Activated CD4-positive, alpha-beta T cell treated with anti-CD3 and anti-CD28 coated beads, Interleukin-2, amount 10 ng/mL, durations not matched to agents 24 days and 14 days (primary cell): Measurements from ENCODE around the gene SLC39A13. TPM values are rescaled to one million over a fixed set of nuclear protein-coding genes. Genes with fewer than 3 reads are reported as not detected.

Source experiments
- DNase-seq: peaks from one replicate; pipeline ENCODE4 v3.0.0; 2022
- H3K27ac Mint-ChIP-seq: one replicate; pipeline ENCODE4 v1.8.0; 2022; ENCODE audit warnings: mild to moderate bottlenecking, mixed read lengths
- H3K27me3 Mint-ChIP-seq: one replicate; pipeline ENCODE4 v1.8.0; 2022; ENCODE audit warnings: mixed read lengths
- H3K36me3 Mint-ChIP-seq: one replicate; pipeline ENCODE4 v1.8.0; 2022; ENCODE audit warnings: low read depth, mild to moderate bottlenecking, mixed read lengths
- H3K4me1 Mint-ChIP-seq: one replicate; pipeline ENCODE4 v1.8.0; 2021; ENCODE audit warnings: mixed read lengths
- H3K4me3 Mint-ChIP-seq: one replicate; pipeline ENCODE4 v1.8.0; 2022; ENCODE audit warnings: mild to moderate bottlenecking, moderate library complexity, mixed read lengths
- H3K9me3 Mint-ChIP-seq: one replicate; pipeline ENCODE4 v1.8.0; 2021; ENCODE audit warnings: mixed read lengths
- intact Hi-C: fragments of 100-400 bp; cut with micrococcal nuclease; formaldehyde crosslinking; loops from one replicate; pipeline ENCODE4 v1.15.1; 2023
- total RNA-seq: library from RNA; stranded (reverse); gene quantifications from 2 replicates; pipeline ENCODE4 v1.2.3, GENCODE V29; 2022

SLC39A13 gene
- total RNA-seq, 1 donor from 2014 or later, result 13.3 TPM

DNA sequence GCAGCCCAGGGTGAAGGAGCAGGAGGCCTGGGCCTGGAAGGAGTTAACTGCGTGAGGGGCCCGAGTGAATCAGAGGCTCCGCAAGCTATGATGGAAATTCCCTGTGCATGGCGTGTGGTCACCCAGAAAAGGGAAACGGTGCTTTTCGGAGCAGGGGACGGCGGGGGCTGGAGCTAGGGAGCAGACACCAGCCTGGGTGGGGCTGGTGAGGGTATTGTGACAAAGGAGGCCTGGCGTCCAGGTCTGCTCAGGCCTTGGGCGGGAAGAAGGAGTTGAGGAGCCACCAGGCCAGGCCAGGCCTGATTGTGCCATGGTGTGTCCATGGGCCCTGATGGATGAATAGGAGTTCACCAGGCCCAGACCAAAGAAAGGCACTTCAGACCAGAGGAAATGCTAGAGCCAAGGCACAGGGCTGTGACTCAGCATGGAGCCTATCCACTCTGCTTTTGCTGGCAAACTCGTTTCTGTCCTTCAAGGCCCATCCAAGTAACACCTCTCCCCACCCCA is 17.3 kb upstream of the SLC39A13 start:
- Mint-ChIP-seq H3K27ac (no peak overlapping the region), H3K27me3 (no peaks in the 10 kb centered on the region), H3K36me3 (no peaks in the 10 kb centered on the region), H3K4me1 (peaks cover 19% of the 10 kb centered on the region), H3K9me3 (no peaks in the 10 kb centered on the region), H3K4me3 (no peak overlapping the region)
- intact Hi-C loops, result no loop called here
- DNase-seq, result no peak

DNA sequence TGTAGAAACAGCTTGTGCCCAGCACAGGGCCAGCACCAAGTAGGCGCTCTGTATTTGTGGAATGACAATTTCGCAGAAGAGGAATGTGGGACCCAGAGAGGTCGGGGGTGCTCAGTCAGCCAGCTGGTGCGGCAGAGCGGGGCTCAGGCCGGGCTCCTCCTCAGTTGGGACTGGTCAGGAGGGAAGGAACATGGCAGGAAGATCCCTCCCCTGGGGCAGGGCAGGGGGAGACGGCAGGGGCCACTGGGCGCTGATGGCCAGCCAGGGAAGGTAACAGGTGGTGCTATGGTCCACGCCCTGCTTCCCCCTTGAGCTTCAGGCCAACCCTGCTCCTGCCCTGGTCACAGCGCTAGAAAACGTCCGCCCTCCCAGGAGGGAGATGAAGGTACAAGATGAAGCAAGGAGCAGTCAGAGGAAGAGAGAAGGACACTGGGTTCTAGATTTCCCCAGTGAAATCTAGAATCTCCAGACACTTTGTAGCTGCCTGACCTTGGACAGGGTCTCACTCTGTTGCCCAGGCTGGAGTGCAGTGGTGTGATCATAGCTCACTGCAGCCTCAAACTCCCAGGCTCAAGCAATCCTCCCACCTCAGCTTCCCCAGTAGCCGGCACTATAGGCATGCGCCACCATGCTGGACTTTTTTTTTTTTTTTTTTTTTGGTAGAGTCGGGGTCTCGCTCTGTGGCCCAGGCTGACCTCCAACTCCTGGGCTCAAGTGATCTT is 16.5 kb upstream of the SLC39A13 start:
- H3K9me3 Mint-ChIP-seq, result no peaks in the 10 kb centered on the region
- H3K27me3 Mint-ChIP-seq, result no peaks in the 10 kb centered on the region
- H3K27ac Mint-ChIP-seq, result peak overlapping the region; percentile 4
- H3K4me3 Mint-ChIP-seq, result no peak overlapping the region
- peaks cover 19% of the 10 kb centered on the region for H3K4me1 Mint-ChIP-seq
- intact Hi-C loops, result no loop called here
- no peak for DNase-seq
- no peaks in the 10 kb centered on the region for H3K36me3 Mint-ChIP-seq

DNA sequence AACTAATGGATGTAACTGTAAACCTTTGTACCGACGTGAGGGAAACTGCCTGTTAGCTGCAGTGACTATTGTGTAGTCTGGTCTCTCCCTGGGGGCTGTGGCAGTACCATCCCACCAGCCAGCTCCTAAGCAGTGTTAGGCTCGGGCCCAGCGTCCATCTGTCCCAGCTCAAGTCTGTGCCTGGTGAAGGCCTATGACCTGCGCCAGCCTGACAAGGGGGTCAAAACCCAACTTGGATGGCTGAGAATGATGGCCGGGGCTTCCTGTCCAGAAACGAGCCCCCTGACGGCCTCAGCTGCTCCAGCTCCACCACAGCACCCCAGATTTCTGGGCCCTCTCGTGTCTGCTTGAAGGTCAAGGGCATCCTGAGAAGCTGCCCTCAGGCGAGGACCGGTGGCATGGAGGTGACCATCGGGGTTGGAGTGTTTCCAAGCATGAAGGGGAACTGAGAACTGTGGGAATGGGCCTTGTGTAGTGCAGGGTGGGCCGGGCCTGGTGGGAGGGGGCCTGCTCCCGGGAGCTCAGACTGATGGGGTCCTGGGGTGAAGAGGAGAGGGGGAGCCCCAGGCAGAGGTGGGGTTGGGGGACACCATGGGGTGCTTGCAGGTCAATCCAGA is 15.7 kb upstream of the SLC39A13 start:
- intact Hi-C loops, result no loop called here
- no peak for DNase-seq
- no peak overlapping the region for H3K4me3 Mint-ChIP-seq
- no peak overlapping the region for H3K27ac Mint-ChIP-seq
- no peaks in the 10 kb centered on the region for H3K36me3 Mint-ChIP-seq
- no peaks in the 10 kb centered on the region for H3K27me3 Mint-ChIP-seq
- peaks cover 21% of the 10 kb centered on the region for H3K4me1 Mint-ChIP-seq
- no peaks in the 10 kb centered on the region for H3K9me3 Mint-ChIP-seq

DNA sequence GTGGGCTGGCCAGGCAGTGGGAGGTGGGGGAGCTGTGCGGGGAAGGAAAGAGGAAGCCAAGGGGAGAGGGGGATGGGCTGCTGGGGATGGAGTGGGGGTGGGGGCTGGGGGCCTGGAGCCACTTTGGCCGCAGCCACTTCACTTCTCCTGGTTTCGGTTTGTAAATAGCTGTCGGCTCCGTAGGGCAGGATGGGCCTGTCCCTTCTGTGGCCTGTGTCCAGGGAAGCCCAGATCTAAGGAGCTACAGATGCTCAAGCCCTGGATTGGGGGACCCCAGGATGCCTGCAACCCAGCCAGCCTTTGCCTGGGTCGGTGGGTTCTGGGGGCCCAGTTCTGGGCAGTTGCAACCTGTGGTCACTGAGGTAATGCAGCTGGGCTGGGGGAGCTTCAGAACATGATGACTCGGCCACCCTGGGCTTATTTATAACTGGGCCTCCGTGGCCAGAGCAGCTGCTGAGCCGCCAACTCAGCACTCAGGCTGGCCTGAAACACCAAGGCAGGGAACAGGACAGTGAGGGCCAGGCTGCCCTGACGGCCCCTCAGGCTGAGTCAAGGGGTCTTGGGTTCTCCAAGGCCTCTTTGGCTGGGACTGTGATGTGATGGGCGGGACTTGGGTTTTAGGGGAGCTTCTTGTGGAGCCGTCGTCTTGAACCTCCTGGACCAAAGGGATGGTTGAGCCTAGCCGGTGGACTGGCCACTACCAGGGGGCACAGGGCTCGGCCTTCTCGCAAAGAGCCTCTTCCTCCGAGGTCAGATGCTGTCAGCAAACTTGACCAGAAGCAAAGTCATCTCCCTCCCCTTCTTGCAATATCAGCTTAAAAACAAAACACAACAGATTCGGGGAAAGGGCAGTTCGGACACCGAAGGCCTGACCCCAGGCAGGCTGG is 15.0 kb upstream of the SLC39A13 start:
- Mint-ChIP-seq H3K27ac (peak overlapping the region; percentile 93), H3K9me3 (no peaks in the 10 kb centered on the region), H3K36me3 (no peaks in the 10 kb centered on the region), H3K27me3 (no peaks in the 10 kb centered on the region), H3K4me3 (no peak overlapping the region), H3K4me1 (peaks cover 21% of the 10 kb centered on the region)
- intact Hi-C loops, result loop anchor here (2.0 kb wide), 1 partner anchor 19 kb away; no protein-coding TSS in a partner anchor
- DNase-seq, result no peak

DNA sequence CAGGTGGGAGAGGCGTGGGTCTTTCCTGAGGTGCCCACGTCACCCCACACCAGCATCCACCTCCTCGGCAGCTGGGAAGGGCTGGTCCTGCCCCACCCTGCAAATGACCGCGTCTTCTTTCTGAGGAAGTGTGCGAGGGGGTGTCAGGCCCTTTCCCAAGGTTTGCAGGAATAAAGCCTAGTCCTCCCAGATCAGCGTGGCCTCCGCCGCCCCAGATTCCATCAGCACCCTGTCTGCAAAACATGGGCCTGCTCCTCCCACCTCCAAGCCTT is 14.4 kb upstream of the SLC39A13 start:
- peak overlapping the region; percentile 63 for H3K4me3 Mint-ChIP-seq
- H3K27ac Mint-ChIP-seq, result peak overlapping the region; percentile 93
- peaks cover 21% of the 10 kb centered on the region for H3K4me1 Mint-ChIP-seq
- no peaks in the 10 kb centered on the region for H3K36me3 Mint-ChIP-seq
- intact Hi-C loops, result loop anchor here (2.0 kb wide), 1 partner anchor 19 kb away; no protein-coding TSS in a partner anchor
- no peaks in the 10 kb centered on the region for H3K9me3 Mint-ChIP-seq
- H3K27me3 Mint-ChIP-seq, result no peaks in the 10 kb centered on the region
- no peak for DNase-seq

DNA sequence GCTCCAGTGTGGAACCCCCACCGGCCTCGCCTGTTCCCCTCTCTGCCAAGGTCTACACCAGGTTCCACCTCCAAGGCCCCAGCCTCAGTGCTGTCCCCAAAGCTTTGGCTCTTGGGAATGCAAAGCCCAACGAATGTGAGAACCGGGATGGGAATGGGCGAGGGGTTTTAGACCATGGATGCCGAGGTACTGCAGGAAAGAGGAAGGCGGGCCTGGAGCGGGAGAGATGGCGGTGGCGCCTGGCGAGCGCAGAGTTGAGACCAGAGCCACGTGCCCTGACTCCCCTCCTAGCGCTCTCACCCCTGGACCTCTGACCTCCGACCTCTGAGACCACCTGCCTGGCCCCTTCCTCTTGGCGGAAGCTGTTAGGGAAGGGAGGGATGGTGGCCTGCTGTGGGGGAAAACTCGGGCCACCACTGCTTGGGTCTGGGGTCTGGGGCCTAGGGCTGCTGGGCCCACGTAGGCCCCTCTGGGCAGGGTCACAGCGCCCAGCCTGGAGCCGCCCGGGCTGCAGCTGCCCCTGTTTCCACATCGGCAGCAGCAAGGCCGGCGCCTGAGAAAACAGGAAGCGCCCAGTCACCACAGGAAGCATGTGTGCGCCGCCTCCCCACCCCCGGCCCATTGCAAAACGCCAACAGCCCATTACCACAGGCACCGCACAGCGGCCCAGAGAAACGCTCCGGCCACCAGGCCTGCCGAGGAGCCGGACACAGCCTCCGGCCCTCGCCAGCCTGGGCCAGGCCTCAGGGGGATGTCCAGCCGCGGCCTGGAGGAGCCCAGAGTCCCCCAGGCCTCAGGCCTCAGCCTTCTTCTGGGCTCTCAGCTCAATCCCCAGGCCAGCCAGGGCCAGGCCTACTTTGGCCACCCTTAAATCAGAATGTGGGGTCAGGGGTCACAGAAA is 13.8 kb upstream of the SLC39A13 start:
- Mint-ChIP-seq H3K9me3 (no peaks in the 10 kb centered on the region), H3K4me3 (peak overlapping the region; percentile 63), H3K4me1 (peaks cover 21% of the 10 kb centered on the region), H3K27ac (peak overlapping the region; percentile 93), H3K36me3 (no peaks in the 10 kb centered on the region), H3K27me3 (no peaks in the 10 kb centered on the region)
- intact Hi-C loops, result loop anchor here (2.0 kb wide), 1 partner anchor 20 kb away; no protein-coding TSS in a partner anchor
- DNase-seq, result peak; percentile 88

DNA sequence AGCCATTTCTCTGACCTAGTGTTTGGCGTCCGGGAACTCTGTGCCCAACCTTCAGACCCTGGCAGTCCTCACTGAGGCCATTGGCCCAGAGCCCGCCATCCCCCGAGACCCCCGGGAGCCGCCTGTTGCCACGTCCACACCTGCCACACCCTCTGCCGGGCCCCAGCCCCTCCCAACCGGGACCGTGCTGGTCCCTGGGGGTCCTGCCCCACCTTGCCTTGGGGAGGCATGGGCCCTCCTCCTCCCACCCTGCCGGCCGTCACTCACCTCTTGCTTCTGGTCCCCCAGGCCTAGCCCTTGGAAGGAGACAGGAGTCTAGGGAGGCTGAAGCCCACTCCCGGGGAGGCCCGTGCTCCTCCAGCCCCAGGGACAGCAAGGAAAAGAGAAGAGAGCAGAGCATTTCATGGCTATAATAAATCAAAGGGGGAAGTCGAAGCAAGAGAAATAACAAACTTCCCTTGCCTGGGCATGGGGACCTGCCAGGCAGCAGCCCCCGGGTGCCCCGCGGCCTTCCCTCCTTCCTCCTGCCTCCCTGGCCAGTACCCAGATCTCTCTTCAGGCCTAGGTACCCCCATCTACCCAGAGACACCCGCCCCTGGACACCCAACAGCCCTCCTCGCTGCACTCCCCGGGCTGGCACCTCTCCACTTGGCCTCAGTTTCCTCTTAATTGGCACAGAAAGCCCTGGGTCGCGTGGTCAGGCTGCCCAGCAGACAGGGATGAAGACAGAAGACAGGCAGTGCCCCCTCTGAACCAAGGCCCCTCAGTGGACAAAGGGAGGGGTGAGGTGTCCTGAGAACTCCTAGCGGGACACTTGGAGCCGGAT is 13.0 kb upstream of the SLC39A13 start:
- no peaks in the 10 kb centered on the region for H3K36me3 Mint-ChIP-seq
- DNase-seq, result no peak
- H3K4me1 Mint-ChIP-seq, result peaks cover 21% of the 10 kb centered on the region
- intact Hi-C loops, result loop anchor here (2.0 kb wide), 1 partner anchor 21 kb away; no protein-coding TSS in a partner anchor
- H3K27me3 Mint-ChIP-seq, result no peaks in the 10 kb centered on the region
- H3K27ac Mint-ChIP-seq, result peak overlapping the region; percentile 93
- H3K9me3 Mint-ChIP-seq, result no peaks in the 10 kb centered on the region
- H3K4me3 Mint-ChIP-seq, result peak overlapping the region; percentile 55

DNA sequence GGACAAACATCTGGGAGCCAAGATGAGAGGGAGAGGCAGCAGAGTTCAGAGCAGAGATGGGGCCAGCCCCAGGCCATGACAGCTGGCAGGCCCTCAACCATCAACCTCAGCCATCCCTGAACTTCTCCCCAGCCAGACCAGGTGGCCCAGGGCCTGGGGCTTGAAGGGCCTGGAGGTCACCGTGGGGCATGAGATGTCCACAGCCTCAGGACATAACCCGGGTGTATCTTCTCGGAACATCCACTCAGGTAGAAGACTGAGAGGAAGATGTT is 12.4 kb upstream of the SLC39A13 start:
- Mint-ChIP-seq H3K4me3 (no peak overlapping the region), H3K27ac (peak overlapping the region; percentile 88), H3K4me1 (peaks cover 23% of the 10 kb centered on the region), H3K27me3 (no peaks in the 10 kb centered on the region), H3K36me3 (no peaks in the 10 kb centered on the region), H3K9me3 (no peaks in the 10 kb centered on the region)
- intact Hi-C loops, result no loop called here
- no peak for DNase-seq

DNA sequence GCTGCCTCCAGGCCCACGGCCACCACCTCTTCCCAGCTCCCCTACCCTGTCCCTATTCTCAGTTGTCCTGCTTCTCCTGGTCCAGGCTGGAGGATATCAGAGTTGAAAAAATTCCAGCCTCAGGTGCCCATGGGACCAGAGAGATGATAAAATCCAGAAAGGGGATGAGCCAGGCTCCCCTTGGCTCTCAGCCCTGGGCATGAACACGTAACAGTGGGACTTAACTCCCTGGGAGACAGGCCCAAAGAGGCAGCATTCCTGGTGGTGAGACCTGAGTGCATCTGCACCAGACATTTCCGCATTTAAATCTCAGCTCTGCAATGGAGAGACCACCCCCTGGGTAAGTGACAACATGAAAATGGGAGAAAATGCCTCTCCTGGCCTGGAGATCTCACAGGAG is 10.4 kb upstream of the SLC39A13 start:
- no peak for DNase-seq
- no peaks in the 10 kb centered on the region for H3K36me3 Mint-ChIP-seq
- no peaks in the 10 kb centered on the region for H3K27me3 Mint-ChIP-seq

DNA sequence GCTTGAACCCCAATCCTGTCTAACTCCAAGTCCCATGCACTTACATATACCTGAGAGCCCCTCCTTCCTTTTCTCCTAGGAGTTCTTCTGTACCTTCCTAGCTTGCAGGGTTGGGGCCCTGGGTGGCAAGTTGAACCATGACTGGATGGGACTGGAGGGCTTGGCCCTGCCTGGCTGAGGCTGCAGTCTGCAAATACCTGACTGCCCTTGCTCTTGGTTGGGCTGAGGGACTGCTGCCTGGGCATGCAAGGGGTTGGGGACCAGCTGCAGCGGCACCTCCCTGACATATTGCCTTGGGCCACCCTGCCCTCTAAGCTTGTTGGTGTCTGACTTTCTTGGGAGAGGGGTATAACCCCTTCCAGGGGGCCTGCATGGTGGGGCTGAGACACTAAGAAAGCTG is 9.8 kb upstream of the SLC39A13 start:
- H3K9me3 Mint-ChIP-seq, result no peaks in the 10 kb centered on the region
- peaks cover 19% of the 10 kb centered on the region for H3K4me1 Mint-ChIP-seq
- no peak for DNase-seq
- no peaks in the 10 kb centered on the region for H3K27me3 Mint-ChIP-seq
- peak overlapping the region; percentile 10 for H3K4me3 Mint-ChIP-seq
- H3K36me3 Mint-ChIP-seq, result no peaks in the 10 kb centered on the region
- intact Hi-C loops, result no loop called here
- H3K27ac Mint-ChIP-seq, result peak overlapping the region; percentile 34

More for the DNA sequence above, 10.4 kb upstream of the SLC39A13 start:
- intact Hi-C loops, result no loop called here
- H3K27ac Mint-ChIP-seq, result no peak overlapping the region
- H3K4me1 Mint-ChIP-seq, result peaks cover 19% of the 10 kb centered on the region
- no peaks in the 10 kb centered on the region for H3K9me3 Mint-ChIP-seq
- H3K4me3 Mint-ChIP-seq, result no peak overlapping the region

DNA sequence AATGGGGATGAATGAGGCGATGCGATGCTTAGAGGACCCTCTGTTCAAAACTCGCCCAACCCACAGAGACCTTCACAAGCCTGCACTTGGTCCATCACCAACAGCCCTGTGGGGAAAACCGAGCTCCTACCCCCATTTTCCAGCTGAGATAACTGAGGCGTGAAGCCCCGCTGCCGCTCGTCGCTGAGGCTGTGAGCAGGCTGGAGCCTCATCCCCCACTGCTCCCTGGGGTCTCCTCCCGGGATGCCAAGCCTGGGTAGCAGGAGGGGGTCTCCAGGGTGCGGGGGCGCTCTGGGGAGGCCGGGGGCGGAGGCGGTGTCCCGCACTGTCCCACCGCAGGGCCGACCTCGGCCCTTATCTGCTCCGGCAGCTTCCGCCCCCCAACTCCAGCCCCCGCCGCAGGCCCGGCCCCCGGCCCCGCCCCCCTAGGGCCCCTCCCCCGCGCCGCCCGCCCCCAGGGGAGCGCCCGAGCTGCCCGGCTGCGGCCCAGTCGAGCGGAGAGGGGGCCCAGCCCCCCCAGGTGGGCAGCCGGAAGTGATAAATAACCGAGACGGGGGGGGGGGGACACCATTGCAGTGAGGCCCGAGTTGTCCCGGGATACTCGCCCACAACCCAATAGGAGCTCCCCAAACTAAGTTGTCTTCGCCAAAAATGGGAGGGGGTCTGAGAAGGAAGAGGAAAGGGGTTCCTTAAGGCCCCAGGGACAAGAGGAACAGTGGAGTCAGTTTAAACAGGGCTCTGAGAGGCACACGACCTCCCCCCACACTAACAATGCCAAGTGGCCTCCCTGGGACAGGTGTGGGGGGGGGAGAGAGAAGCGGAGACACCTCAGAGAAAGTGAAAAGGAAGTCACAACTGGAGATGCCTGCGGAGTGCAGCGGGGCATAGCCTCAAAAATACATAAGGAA is 8.3 kb upstream of the SLC39A13 start:
- Mint-ChIP-seq H3K4me1 (peaks cover 15% of the 10 kb centered on the region), H3K36me3 (no peaks in the 10 kb centered on the region), H3K4me3 (peak overlapping the region; percentile 78), H3K9me3 (no peaks in the 10 kb centered on the region), H3K27me3 (no peaks in the 10 kb centered on the region), H3K27ac (peak overlapping the region; percentile 80)
- intact Hi-C loops, result no loop called here
- DNase-seq, result peak; percentile 79

DNA sequence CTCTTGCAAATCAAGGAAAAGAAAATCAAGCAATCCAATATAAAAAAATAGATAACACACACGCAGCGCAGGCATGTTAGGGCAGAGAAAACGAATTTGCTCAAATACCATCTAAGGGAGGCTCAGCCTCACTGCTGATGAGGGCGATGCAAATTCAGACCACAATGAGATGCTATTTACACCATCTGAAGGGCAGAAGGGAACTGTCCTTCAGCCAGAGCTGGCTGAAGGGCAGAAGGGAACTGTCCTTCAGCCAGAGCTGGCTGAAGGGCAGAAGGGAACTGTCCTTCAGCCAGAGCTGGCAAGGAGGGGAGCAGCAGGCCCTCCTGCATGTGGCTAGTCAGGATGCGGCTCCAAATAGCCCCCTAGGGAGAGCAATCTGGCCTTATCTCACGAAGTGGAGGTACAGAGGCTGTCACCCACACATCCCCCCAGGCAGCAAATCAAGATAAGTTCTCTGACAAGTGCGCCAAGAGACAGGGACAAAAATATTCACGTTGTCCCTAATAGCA is 7.6 kb upstream of the SLC39A13 start:
- Mint-ChIP-seq H3K27me3 (no peaks in the 10 kb centered on the region), H3K4me1 (peaks cover 13% of the 10 kb centered on the region), H3K9me3 (no peaks in the 10 kb centered on the region), H3K36me3 (no peaks in the 10 kb centered on the region), H3K27ac (peak overlapping the region; percentile 80), H3K4me3 (peak overlapping the region; percentile 73)
- DNase-seq, result no peak
- intact Hi-C loops, result no loop called here
